WTC11 (cell line): Measurements from ENCODE around the gene ZC3H12C.
"Not testable (repeated sequence)": the region's sequence is repeated elsewhere in the genome, so short reads cannot be mapped to it uniquely, and the experiment has no call there.

ENCODE experiments used
- ZBTB21 ChIP-seq: sonication (generic); formaldehyde crosslinking; IDR thresholded peaks from 2 replicates; pipeline ENCODE4 v1.8.1; 2023; ENCODE audit warnings: mild to moderate bottlenecking, missing genetic modification reagents, borderline replicate concordance
- TF ChIP-seq, protein P1 (sequence below): fragments of 200-600 bp; IDR thresholded peaks from 2 replicates; pipeline ENCODE4 v1.8.0; 2022; ENCODE audit warnings: antibody characterized with exemption

DNA sequence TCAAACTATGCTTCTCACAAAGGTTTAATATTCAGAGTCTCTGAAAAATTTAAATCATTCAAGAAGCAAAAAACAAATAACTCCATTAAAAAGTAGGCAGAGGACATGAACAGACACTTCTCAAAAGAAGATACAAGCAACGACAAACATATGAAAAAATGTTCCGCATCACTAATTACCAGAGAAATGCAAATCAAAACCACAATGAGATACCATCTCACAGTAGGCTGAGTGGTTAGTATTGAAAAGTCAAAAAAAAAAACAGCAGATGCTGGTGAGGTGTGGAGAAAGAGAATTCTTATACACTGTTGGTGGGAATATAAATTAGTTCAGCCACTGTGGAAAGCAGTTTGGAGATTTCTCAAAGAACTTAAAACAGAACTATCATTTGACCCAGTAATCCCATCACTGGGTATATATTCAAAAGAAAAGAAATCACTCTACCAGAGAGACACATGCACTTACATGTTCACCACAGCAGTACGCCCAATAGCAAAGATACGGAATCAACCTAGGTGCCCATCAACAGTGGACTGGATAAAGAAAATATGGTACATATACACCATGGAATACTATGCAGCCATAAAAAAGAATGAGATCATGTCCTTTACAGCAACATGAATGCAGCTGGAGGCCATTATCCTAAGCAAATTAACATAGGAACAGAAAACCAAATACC lies 99.6 kb downstream of the ZC3H12C start:
- TF ChIP-seq, protein P1, sequence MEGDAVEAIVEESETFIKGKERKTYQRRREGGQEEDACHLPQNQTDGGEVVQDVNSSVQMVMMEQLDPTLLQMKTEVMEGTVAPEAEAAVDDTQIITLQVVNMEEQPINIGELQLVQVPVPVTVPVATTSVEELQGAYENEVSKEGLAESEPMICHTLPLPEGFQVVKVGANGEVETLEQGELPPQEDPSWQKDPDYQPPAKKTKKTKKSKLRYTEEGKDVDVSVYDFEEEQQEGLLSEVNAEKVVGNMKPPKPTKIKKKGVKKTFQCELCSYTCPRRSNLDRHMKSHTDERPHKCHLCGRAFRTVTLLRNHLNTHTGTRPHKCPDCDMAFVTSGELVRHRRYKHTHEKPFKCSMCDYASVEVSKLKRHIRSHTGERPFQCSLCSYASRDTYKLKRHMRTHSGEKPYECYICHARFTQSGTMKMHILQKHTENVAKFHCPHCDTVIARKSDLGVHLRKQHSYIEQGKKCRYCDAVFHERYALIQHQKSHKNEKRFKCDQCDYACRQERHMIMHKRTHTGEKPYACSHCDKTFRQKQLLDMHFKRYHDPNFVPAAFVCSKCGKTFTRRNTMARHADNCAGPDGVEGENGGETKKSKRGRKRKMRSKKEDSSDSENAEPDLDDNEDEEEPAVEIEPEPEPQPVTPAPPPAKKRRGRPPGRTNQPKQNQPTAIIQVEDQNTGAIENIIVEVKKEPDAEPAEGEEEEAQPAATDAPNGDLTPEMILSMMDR, result not testable (repeated sequence)
- not testable (repeated sequence) for TF ChIP-seq ZBTB21
